GM12878 (cell line): ENCODE results near the gene ATP6V0D1. TPM values are rescaled to one million over a fixed set of nuclear protein-coding genes. Genes with fewer than 3 reads are reported as not detected.

ENCODE experiments used
- ATAC-seq: fragments of 200-7000 bp; cut with Tn5 transposase; 3 replicates; pipeline ENCODE4 v1.9.1; 2020; ENCODE audit warnings: mild to moderate bottlenecking, moderate library complexity
- BruUV-seq: library from RNA; stranded (reverse); fragments of 400-500 nt; replicated peaks from 2 replicates; lab custom pipeline; 2021; lab: Mats Ljungman, UMichigan
- CTCF ChIA-PET: fragments of 300-600 bp; sonication (Branson Sonifier 250); formaldehyde crosslinking; extraction: SDS; loops from one replicate; lab custom pipeline; 2021; ENCODE audit warnings: inconsistent platforms; lab: Yijun Ruan, JAX
- POLR2A ChIA-PET: fragments of 350-600 bp; formaldehyde crosslinking; extraction: SDS; loops from one replicate; lab custom pipeline; 2021; ENCODE audit warnings: inconsistent platforms; lab: Charles Lee
- RAD21 ChIA-PET: fragments of 300-600 bp; sonication (Branson Sonifier 250); formaldehyde crosslinking; loops from one replicate; lab custom pipeline; 2023; ENCODE audit warnings: antibody characterized with exemption; ENCODE audit not compliant: unreplicated experiment; lab: Charles Lee
- SMC1A ChIA-PET: fragments of 300-600 bp; sonication (Branson Sonifier 250); formaldehyde crosslinking; loops from one replicate; lab custom pipeline; 2023; ENCODE audit not compliant: unreplicated experiment, uncharacterized antibody; lab: Charles Lee
- DNase-seq: peaks from one replicate; pipeline ENCODE4 v3.0.0-alpha.2; 2011; ENCODE audit warnings: low read depth, low spot score
- FAIRE-seq: peaks from 3 replicates; lab custom pipeline; 2011; peaks lifted over from hg19 to GRCh38; lab: Jason Lieb, UNC
- H2AFZ ChIP-seq: 2 replicates; pipeline ENCODE4 v1.6.0; 2011; ENCODE audit warnings: low read depth, low read length, control low read depth; ENCODE audit not compliant: control insufficient read depth
- H3K27ac ChIP-seq: 2 replicates; pipeline ENCODE4 v1.5.1; 2011; ENCODE audit warnings: control low read depth; ENCODE audit not compliant: control insufficient read depth, insufficient read depth
- H3K27me3 ChIP-seq, 2 experiments: replicated peaks in 1 of 2; 2 replicates each; pipeline versions ENCODE4 v1.6.0 to v1.6.1; 2011; ENCODE audit warnings: low read length in 1 of 2; ENCODE audit not compliant: control insufficient read depth in 2 of 2, insufficient read depth in 2 of 2
- H3K36me3 ChIP-seq, 2 experiments: 2 replicates each; pipeline ENCODE4 v1.5.1; 2011; ENCODE audit warnings: low read length in 1 of 2; ENCODE audit not compliant: control insufficient read depth in 2 of 2, insufficient read depth in 2 of 2
- H3K4me1 ChIP-seq: 2 replicates; pipeline ENCODE4 v1.6.1; 2011; ENCODE audit warnings: mild to moderate bottlenecking, low read length, moderate library complexity, mixed read lengths; ENCODE audit not compliant: control insufficient read depth, insufficient read depth
- H3K4me2 ChIP-seq: 2 replicates; pipeline ENCODE4 v1.6.0; 2011; ENCODE audit warnings: control low read depth; ENCODE audit not compliant: control insufficient read depth, insufficient read depth
- H3K4me3 ChIP-seq: fragments of 200-600 bp; sonication (generic); 2 replicates; pipeline ENCODE4 v1.5.1; 2016
- H3K79me2 ChIP-seq: 2 replicates; pipeline ENCODE4 v1.6.0; 2011; ENCODE audit warnings: low read length; ENCODE audit not compliant: control insufficient read depth, insufficient read depth
- H3K9ac ChIP-seq: 2 replicates; pipeline ENCODE4 v1.8.0; 2011; ENCODE audit warnings: low read length, control low read depth, mixed read lengths; ENCODE audit not compliant: control insufficient read depth, insufficient read depth
- H3K9me3 ChIP-seq: replicated peaks from 3 replicates; pipeline ENCODE4 v1.5.1; 2011; ENCODE audit warnings: mild to moderate bottlenecking, low read length; ENCODE audit not compliant: control insufficient read depth, insufficient read depth
- H4K20me1 ChIP-seq: 2 replicates; pipeline ENCODE4 v1.6.0; 2011; ENCODE audit not compliant: control insufficient read depth, insufficient read depth
- CUX1 ChIP-seq: IDR thresholded peaks from 2 replicates; pipeline ENCODE4 v1.6.1; 2012; ENCODE audit warnings: improper control_type of control experiment, low read depth, low read length; ENCODE audit not compliant: insufficient replicate concordance
- EP300 ChIP-seq, 2 experiments: fragments of 150-350 bp in 1 of 2; IDR thresholded peaks; 2 replicates each; pipeline ENCODE4 v1.6.1; 2011 to 2012; ENCODE audit warnings: low read depth in 2 of 2, low read length in 2 of 2, borderline replicate concordance in 1 of 2, improper control_type of control experiment in 1 of 2, inconsistent platforms in 1 of 2; ENCODE audit not compliant: control insufficient read depth in 1 of 2
- JUND ChIP-seq: IDR thresholded peaks from 2 replicates; pipeline ENCODE4 v1.6.1; 2012; ENCODE audit warnings: low read depth, mild to moderate bottlenecking, low read length, improper control_type of control experiment, moderate library complexity
- MAX ChIP-seq: IDR thresholded peaks from 2 replicates; pipeline ENCODE4 v1.6.1; 2012; ENCODE audit warnings: low read depth, low read length, improper control_type of control experiment
- MYC ChIP-seq: IDR thresholded peaks from 2 replicates; pipeline ENCODE4 v1.6.1; 2011; ENCODE audit warnings: mild to moderate bottlenecking, low read length, moderate library complexity, inconsistent platforms; ENCODE audit not compliant: insufficient read depth, insufficient replicate concordance, insufficient read length, severe bottlenecking
- SMARCA5 ChIP-seq: fragments of 450-650 bp; IDR thresholded peaks from 2 replicates; pipeline ENCODE4 v1.6.1; 2017; ENCODE audit warnings: mild to moderate bottlenecking
- ZBED1 ChIP-seq: IDR thresholded peaks from 2 replicates; pipeline ENCODE4 v1.6.1; 2016; ENCODE audit warnings: borderline replicate concordance
- WGBS: methylation state at CpG from one replicate; pipeline ENCODE4 v1.1.6; 2016; ENCODE audit warnings: low lambda C conversion rate; ENCODE audit not compliant: insufficient replicate concordance, insufficient coverage; ENCODE audit errors: missing lambda C conversion rate; 5-methylcytosine and 5-hydroxymethylcytosine counted together
- in situ Hi-C: fragments of 300-500 bp; cut with MboI; formaldehyde crosslinking; loops from 9 replicates; pipeline ENCODE4 v1.14.3; 2018; ENCODE audit warnings: mixed read lengths
- intact Hi-C: fragments of 100-400 bp; cut with micrococcal nuclease; formaldehyde crosslinking; loops from one replicate; pipeline ENCODE4 v1.14.2; 2022; ENCODE audit not compliant: unreplicated experiment
- polyA plus RNA-seq, 11 experiments: library from polyadenylated mRNA; depleted of rRNA in 4 of 11; unstranded in 6 of 11; stranded (reverse) in 5 of 11; fragments of >200 nt; fragmentation: Nextera tagmentation in 4 of 11; fragmentation: Illumina TruSeq in 1 of 11; extraction: Ambion mirVana in 4 of 11; extraction: Trizol in 1 of 11; gene quantifications; 1 replicate in 1 of 11; 2 replicates in 10 of 11; pipeline versions ENCODE4 v1.2.1 to v1.2.3, GENCODE V29; 2011 to 2016; ENCODE audit warnings: inconsistent platforms in 2 of 11, missing spikeins in 2 of 11, low read depth in 1 of 11
- total RNA-seq, 4 experiments: library from RNA; depleted of rRNA in 3 of 4; stranded (reverse); fragments of >200 nt in 3 of 4; fragmentation: Illumina TruSeq in 1 of 4; extraction: Trizol in 1 of 4; gene quantifications; 2 replicates each; pipeline versions ENCODE4 v1.2.1 to v1.2.3, GENCODE V29; 2013 to 2021

ATP6V0D1 gene
- total and polyA plus RNA-seq, 10 of the 15 experiments (the other 5 are each of a cell fraction or from before 2014, with no cell fraction given): 28.1 to 141 (median 70.3) TPM

GRCh38 chr16:67530013-67530939 is 49.3 kb upstream of the ATP6V0D1 start (continued):
- TF ChIP-seq MAX: 0 out of 2 replicates have a peak, but pooled peaks have one; percentile 30
- TF ChIP-seq JUND: peak; percentile 62
- TF ChIP-seq EP300 (IDR thresholded peaks at IDR 0.05; ENCODE audit: borderline replicate concordance in 1 of 2, control insufficient read depth in 1 of 2, low read depth in 2 of 2, low read length in 2 of 2): 0 out of 4 replicates have a peak, but pooled peaks of 1 of the 2 experiments have one; percentile 5

DNA sequence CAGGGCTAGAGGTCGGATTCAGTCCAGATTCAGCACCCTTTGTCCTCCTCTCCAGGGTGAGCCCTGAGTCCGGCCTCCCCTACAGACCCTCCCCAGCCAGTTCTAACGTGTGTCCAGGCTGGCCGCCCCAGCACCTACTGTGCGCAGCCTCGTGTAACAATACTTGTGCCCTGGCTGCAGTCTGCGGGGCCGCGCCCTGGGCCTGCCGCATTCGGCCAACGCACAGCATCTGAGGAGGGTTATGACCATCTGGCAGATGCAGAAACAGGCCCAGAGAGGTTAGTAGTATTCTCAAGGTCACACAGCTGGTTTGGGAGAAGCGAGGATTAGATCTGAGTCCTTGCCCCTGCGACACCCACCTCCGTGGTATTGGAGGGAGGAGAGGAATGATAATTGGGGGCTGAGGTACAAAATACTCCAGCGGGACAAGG is 48.6 kb upstream of the ATP6V0D1 start:
- WGBS: 6% methylated on average over 16 of the region's 16 CpGs
- intact Hi-C loops: loop anchor here (10.0 kb wide), 1 partner anchor 395 kb away; no protein-coding TSS in a partner anchor
- no peaks in the 10 kb centered on the region for H3K27me3 ChIP-seq
- no peaks in the 10 kb centered on the region for H3K9me3 ChIP-seq
- H4K20me1 ChIP-seq: no peaks in the 10 kb centered on the region
- no peaks in the 10 kb centered on the region for H3K36me3 ChIP-seq
- SMC1A ChIA-PET: interaction anchor here (0.6 to 4.3 kb wide), 6 partner anchors 8 to 137 kb away, joined by 3 to 27 read pairs (median 5); partner anchors contain the start of genes C16orf86, CTCF and ENKD1
- H3K9ac ChIP-seq: peak overlapping the region; percentile 61
- ATAC-seq: peak; percentile 52
- DNase-seq: no peak
- FAIRE-seq: no peak
- no peaks in the 10 kb centered on the region; the same call in 1 of the 2 replicates for H3K79me2 ChIP-seq
- peak overlapping the region; percentile 90 for H3K4me3 ChIP-seq
- TSS peak; percentile 34 for BruUV-seq
- TF ChIP-seq ZBED1 (no peak), MYC (no peak), CUX1 (no peak), SMARCA5 (peak; percentile 72; the same call in 1 of the 2 replicates)
- H3K27ac ChIP-seq: peak overlapping the region; percentile 22; the same call in 1 of the 2 replicates
- RAD21 ChIA-PET: interaction anchor here (1.5 to 2.2 kb wide), 5 partner anchors 8 to 115 kb away, joined by 4 to 25 read pairs (median 8); partner anchors contain the start of genes ATP6V0D1 and CARMIL2
- in situ Hi-C loops: no loop called here
- H2AFZ ChIP-seq: peak overlapping the region; percentile 50
- H3K4me1 ChIP-seq: peaks cover 34% of the 10 kb centered on the region
- CTCF ChIA-PET: interaction anchor here (0.8 to 11.3 kb wide), 12 partner anchors 8 to 139 kb away, joined by 3 to 131 read pairs (median 4); partner anchors contain the start of genes ACD, CARMIL2 and CTCF
- POLR2A ChIA-PET: interaction anchor here (1.1 to 5.7 kb wide), 7 partner anchors 8 to 134 kb away, joined by 3 to 56 read pairs (median 4); partner anchors contain the start of gene CTCF
- peak overlapping the region; percentile 96 for H3K4me2 ChIP-seq
